GM12878 (cell line): ENCODE measurements around the gene BTBD9.

Experiments
- CBX5 ChIP-seq: sonication (generic); IDR thresholded peaks from 2 replicates; pipeline ENCODE4 v1.6.1; 2016; ENCODE audit warnings: low read depth, moderate library complexity, mild to moderate bottlenecking, inconsistent platforms
- CHD1 ChIP-seq: IDR thresholded peaks from 2 replicates; pipeline ENCODE4 v1.6.1; 2012; ENCODE audit warnings: low read depth, low read length, improper control_type of control experiment
- CTCF ChIP-seq, 3 experiments: IDR thresholded peaks in 2 of 3; conservative IDR thresholded peaks in 1 of 3; 2 replicates each; pipeline ENCODE4 v1.5.1; 2011; ENCODE audit warnings: low read depth in 3 of 3, low read length in 3 of 3, mild to moderate bottlenecking in 3 of 3, control low read depth in 2 of 3, moderate library complexity in 2 of 3, inconsistent platforms in 1 of 3, mixed read lengths in 1 of 3; ENCODE audit not compliant: control insufficient read depth in 2 of 3, insufficient read depth in 1 of 3; ENCODE audit errors: extremely low read depth in 1 of 3
- REST ChIP-seq: IDR thresholded peaks from 2 replicates; pipeline ENCODE4 v1.6.1; 2012; ENCODE audit warnings: mild to moderate bottlenecking, low read depth, low read length

- TF ChIP-seq REST (no peak), CTCF (IDR thresholded peaks at IDR 0.05 in 2 of 3, conservative IDR thresholded peaks at IDR 0.05 in 1 of 3; ENCODE audit: control insufficient read depth in 2 of 3, extremely low read depth in 1 of 3, insufficient read depth in 1 of 3, low read depth in 3 of 3, low read length in 3 of 3) (no peak), CBX5 (no peak), CHD1 (no peak)
These were observed 480.1 kb downstream of the BTBD9 start for GRCh38 chr6:38159596-38159995.
